ENCODE data around the gene TBL1XR1.
A peak's percentile ranks its signal among the peaks of the same experiment; 100 is the strongest.

TBL1XR1 gene

GRCh38 chr3:177137774-177138705 is 59.2 kb downstream of the TBL1XR1 start:
- no peak for DNase-seq

- DNase-seq: no peak
These were observed 60.5 kb downstream of the TBL1XR1 start for GRCh38 chr3:177136741-177137140.

GRCh38 chr3:177135841-177136492 is 61.3 kb downstream of the TBL1XR1 start:
- no peak for DNase-seq

GRCh38 chr3:177134816-177135210 is 62.5 kb downstream of the TBL1XR1 start:
- DNase-seq: no peak

DNA sequence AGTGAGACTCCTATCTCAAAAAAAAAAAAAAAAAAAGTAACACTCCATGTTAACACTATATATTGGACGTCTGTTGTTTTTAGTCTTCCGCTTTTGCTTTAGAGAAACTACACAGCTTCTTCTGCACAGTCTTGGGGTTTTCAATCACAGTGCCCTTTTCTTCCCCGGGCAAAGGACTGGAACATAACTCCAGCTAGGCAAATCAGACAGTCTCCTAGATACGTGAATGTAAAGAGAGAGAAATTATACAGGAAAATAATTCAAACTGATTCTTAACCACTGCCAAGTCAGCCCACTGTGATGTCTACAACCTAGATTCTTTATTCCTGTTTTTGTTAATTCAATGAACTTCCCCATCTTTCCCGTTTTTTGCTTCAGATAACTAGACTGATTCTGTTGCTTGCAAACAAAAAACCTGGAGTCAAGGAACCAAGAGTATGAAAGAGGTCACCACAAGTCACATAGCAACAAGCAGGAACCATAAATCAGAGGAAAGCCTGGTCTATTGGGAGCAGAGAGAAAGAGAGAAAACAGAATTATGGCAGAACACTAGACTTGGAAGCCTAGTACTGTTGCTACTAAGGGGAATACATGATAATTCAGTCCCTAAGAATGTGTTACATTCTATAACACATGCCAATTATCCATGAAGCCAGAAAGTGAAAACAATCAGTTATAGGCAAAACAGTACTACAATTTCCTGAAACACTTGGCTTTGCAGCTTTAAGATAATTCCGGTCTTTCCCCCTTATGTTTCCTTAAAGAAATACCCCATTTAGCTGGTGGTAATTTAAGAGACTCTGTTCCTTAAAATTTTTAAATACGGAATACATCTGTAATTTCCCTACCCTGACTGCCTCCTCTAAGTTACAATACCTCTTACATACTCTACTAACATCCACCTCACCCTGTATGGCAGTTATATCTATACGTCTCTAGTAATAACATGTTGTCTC is 63.1 kb downstream of the TBL1XR1 start:
- DNase-seq: no peak

GRCh38 chr3:177131927-177132636 is 65.2 kb downstream of the TBL1XR1 start:
- peak; percentile 19 for DNase-seq

- DNase-seq: no peak
These were observed 70.3 kb downstream of the TBL1XR1 start for GRCh38 chr3:177127008-177127407.

GRCh38 chr3:177126015-177126773 is 71.1 kb downstream of the TBL1XR1 start:
- DNase-seq: no peak

DNA sequence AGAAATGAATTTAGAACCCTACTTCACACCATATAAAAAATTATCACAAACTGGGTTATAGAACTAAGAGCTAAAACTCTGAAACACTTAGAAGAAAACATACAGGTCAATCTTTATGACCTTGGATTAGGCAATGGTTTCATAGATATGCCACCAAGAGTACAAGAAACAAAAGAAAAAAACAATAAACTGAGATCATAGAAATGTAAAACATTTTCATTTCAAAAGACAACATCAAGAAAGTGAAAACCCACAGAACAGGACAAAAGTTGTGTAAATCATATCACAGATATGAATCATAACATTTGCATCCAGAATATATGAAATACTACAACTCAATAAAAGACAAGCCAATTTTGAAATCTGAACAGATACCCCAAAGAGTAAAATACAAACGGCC is 72.4 kb downstream of the TBL1XR1 start:
- DNase-seq: no peak

GRCh38 chr3:177123822-177124221 is 73.5 kb downstream of the TBL1XR1 start:
- DNase-seq: no peak

- no peak for DNase-seq
These were observed 75.0 kb downstream of the TBL1XR1 start for GRCh38 chr3:177122183-177122856.

- no peak for DNase-seq
These were observed 77.5 kb downstream of the TBL1XR1 start for GRCh38 chr3:177119829-177120228.

DNA sequence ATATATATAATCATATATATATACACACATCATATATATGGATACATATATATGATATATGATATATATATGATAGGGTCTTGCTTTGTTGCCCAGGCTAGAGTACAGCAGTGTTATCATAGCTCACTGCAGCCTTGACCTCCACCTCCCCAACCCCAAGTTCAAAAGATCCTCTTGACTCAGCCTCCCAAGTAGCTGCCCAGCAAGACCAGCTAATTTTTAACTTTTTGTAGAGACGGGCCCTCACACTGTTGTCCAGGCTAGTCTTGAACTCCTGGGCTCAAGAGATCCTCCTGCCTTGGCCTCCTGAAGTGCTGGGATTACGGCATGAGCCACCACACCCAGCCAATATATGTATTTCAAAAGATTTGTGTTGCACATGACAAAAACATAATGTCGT is 83.0 kb downstream of the TBL1XR1 start:
- DNase-seq: no peak

DNA sequence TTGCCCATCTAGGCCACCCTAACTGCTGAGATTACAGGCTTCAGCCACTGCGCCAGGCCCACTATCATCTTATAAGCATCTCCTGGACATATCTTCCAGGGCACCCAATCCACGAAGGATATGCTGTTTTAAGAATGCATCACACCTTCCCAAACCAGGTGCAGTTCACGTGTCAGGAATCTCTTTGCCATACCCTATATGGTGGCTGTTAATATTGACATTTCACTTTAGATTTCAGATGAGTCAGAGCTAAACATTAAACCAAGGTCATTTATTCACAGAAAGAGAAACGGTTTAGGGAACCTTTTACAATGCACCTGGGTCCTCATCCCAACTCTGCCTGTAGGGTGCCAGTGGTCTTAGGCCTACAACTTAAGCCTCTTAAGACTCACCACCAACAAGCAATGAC is 85.7 kb downstream of the TBL1XR1 start:
- peak; percentile 16 for DNase-seq

DNA sequence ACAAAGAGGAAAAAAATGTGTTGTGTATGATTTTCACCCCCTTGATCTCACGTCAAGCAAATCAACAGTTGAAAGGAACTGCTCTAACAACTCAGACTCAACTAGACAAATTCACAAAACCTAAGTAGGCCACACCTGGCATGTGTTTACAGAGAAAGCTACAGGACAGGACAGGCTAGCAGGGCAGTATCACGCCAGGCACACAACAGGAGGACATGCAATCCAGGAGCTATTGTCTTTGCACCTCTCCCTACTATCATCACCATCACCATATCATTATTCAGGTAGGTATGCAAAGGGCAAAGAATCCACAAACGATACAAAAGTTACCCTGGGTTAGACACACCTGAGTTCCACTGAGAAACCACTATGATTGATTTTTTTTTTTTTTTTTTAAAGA is 86.4 kb downstream of the TBL1XR1 start:
- peak; percentile 7 for DNase-seq

- no peak for DNase-seq
These were observed 86.9 kb downstream of the TBL1XR1 start for GRCh38 chr3:177110386-177110785.

DNA sequence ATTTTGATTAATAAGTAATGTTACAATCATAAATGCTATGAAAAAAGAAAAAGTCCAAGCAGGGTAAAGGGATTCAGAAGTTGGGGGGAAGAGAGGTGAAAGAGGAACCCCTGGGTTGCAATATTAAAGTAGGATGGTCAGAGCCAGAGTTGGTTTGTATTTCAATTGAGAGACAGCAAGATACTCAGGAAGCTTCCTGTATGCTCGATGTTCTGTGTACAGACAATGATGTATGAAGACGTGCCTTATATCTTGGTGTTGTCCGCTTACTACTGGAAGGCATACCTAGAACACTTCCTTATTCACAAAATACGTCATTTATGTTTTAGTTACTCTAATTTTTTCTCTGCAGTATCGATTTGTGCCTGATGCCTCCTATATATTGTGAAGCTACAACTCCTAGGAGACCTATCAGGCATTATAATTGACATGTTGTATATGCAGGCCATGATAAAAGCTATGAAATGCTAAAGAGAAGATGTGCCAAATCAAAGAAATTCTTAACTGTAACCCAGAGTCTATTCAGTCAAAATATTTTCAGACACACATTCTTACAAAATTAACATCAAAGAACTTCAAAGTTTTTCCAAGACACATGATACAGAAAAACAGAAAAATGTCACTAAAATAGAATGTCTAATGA is 87.5 kb downstream of the TBL1XR1 start:
- no peak for DNase-seq

GRCh38 chr3:177108648-177109047 is 88.6 kb downstream of the TBL1XR1 start:
- DNase-seq: no peak

DNA sequence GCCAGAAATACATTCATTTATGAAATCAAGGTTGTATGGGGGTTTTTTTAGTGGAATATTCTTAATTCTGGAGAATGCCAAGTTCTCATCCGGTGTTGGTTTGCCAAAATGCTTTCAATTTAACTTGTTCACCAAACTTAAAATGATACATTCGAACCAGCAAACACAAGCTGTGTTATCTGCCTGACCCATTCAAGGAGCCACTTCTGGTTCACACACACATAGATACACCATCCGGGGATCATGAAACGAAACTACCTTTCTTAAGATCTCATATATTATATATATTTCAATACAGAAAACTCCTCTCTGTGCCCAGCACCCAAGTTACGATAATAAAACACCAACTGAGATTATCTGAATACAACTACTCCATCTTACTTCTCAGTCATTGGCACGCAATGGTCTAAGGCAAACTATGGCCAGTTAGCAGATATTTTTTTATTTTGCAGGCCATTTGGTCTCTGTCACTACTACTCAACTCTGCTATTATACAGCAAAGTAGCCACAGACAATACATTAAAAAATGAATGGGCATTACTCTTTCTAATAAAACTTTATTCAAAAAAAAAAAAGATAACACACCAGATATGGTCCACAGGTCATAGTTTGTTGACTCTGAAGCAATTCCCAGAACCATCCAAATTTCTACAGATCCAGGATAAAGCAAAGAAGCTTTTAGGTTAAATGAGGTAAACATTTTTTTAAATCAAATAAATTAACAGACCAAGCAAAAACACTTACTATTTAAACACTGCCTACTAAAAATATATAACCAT is 89.6 kb downstream of the TBL1XR1 start:
- no peak for DNase-seq

DNA sequence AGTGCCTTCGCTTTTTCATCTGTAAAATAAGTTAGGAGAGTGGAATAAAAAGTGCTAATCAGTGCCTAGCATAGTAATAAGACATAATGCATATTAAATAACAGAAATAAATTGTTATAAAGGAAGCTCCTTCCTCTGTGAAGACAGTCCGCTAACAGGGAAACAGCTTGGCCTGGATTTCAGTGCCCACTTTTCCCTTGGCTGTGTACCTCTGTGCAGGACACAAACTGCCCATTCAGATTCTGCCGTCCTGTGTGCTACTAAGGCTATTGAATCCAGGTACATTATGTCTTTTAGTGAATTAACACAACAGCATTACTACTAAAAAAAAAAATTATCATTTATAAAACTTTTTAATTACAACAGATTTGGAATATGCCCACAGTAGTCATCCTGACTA is 90.7 kb downstream of the TBL1XR1 start:
- DNase-seq: no peak

All from NCI-H345 (cell line).